Right kidney (tissue), 9 donors: ENCODE data around the gene DARS1.

ENCODE experiments used
- DNase-seq: peaks from one replicate; pipeline ENCODE4 v3.0.0-alpha.2; 2016
- long read RNA-seq, 8 donors: transcript quantifications; one replicate each; lab custom pipeline, GENCODE V29; 2026

The DARS1 gene
- long read RNA-seq, donor 1, transcript DARS-209 (3 exons, 892 nt), result minor isoform, 16 of 82 reads
- long read RNA-seq, donor 1, transcript DARS-201 (16 exons, 2,361 nt), result major isoform, 60 of 82 reads
- long read RNA-seq, donor 1, partial matches to known transcripts, result 6 of 82 reads
- long read RNA-seq, donor 1, other reads (novel, unspliced or antisense), result 0 of 82 reads
- long read RNA-seq, donor 2, transcript DARS-201 (16 exons, 2,361 nt), result major isoform, 27 of 58 reads
- long read RNA-seq, donor 2, partial matches to known transcripts, result 26 of 58 reads
- long read RNA-seq, donor 2, other reads (novel, unspliced or antisense), result 0 of 58 reads
- long read RNA-seq, donor 3, transcript DARS-201 (16 exons, 2,361 nt), result major isoform, 24 of 26 reads
- long read RNA-seq, donor 3, partial matches to known transcripts, result 0 of 26 reads
- long read RNA-seq, donor 3, other reads (novel, unspliced or antisense), result 0 of 26 reads
- long read RNA-seq, donor 4, transcript DARS-209 (3 exons, 892 nt), result minor isoform, 9 of 93 reads
- long read RNA-seq, donor 4, transcript DARS-201 (16 exons, 2,361 nt), result major isoform, 32 of 93 reads
- long read RNA-seq, donor 4, partial matches to known transcripts, result 49 of 93 reads
- long read RNA-seq, donor 4, other reads (novel, unspliced or antisense), result 0 of 93 reads
- long read RNA-seq, donor 5, transcript DARS-209 (3 exons, 892 nt), result minor isoform, 6 of 77 reads
- long read RNA-seq, donor 5, transcript DARS-201 (16 exons, 2,361 nt), result major isoform, 49 of 77 reads
- long read RNA-seq, donor 5, partial matches to known transcripts, result 19 of 77 reads
- long read RNA-seq, donor 5, other reads (novel, unspliced or antisense), result 0 of 77 reads
- long read RNA-seq, donor 6, transcript DARS-201 (16 exons, 2,361 nt), result major isoform, 31 of 50 reads
- long read RNA-seq, donor 6, partial matches to known transcripts, result 13 of 50 reads
- long read RNA-seq, donor 6, other reads (novel, unspliced or antisense), result 0 of 50 reads
- long read RNA-seq, donor 7, transcript DARS-201 (16 exons, 2,361 nt), result major isoform, 42 of 86 reads
- long read RNA-seq, donor 7, transcript DARS-203 (5 exons, 717 nt), result minor isoform, 6 of 86 reads
- long read RNA-seq, donor 7, transcript DARS-209 (3 exons, 892 nt), result minor isoform, 7 of 86 reads
- long read RNA-seq, donor 7, partial matches to known transcripts, result 30 of 86 reads
- long read RNA-seq, donor 7, other reads (novel, unspliced or antisense), result 0 of 86 reads
- long read RNA-seq, donor 8, transcript DARS-209 (3 exons, 892 nt), result minor isoform, 6 of 63 reads
- long read RNA-seq, donor 8, transcript DARS-201 (16 exons, 2,361 nt), result major isoform, 36 of 63 reads
- long read RNA-seq, donor 8, partial matches to known transcripts, result 20 of 63 reads
- long read RNA-seq, donor 8, other reads (novel, unspliced or antisense), result 0 of 63 reads

DNA sequence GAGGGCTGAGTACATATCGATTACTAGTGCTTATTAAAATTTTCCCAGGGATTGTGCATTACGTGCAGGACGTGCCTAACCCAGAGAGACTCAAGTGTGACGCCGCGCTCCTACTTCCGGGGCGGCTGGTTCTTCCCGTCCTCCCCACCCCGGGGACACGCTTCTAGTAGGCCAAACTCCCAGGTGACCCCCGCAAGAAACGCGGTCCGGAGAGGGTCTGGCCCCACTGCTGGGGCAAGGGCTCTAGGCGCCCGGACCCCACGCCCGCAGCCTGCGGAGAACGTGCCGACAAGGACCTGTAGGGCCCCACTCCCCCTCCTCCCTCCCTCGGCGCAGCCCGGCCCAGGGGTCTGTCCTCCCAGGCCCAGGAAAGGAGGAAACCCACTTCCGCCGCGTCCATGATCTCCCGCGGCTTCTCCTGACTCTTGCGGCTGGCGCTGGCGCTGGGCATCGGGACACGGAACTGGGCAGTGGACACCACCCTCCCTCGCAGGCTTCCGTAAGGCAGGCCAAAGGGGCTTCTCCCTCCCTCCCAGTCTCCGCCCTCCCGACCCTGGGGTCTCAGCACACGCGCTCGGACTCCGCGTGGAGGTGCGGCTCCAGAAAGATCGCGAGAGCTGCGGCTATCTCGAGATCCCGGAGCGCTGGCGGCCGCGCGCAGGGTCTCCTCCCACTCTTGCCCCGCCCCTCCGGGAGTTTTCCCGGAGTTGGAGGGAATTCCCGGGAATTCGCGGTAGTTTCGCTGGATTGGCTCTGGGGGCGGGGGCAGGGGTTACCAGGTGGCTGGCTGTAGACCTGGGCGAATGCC, at the start of gene DARS1:
Gene DARS1, minus strand, starts transcription at position 609 of the 808 bp plus-strand sequence. Its CDS starts 158 bp downstream, at position 451.
- peak; percentile 96 for DNase-seq

DNA sequence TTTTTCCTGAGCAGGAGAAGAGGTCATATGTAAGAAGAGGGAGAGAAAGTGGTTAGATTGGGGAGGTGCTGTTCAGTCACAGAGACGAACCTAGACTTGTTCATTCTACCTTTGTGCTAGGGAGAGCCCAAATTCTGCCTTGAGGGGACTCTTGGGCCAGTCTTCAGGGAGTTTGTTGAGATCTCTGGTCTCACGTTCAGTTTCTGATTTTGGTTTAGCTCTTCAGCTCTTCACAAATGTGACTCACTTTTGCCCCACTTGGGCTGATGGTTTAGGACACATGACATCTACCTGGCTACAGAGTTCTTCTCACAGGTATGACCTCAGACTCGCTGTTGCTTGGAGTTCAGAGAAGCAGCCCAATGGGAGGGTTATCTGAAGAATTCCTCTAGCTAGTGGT, 49.2 kb upstream of the DARS1 start:
- DNase-seq, result no peak

DNA sequence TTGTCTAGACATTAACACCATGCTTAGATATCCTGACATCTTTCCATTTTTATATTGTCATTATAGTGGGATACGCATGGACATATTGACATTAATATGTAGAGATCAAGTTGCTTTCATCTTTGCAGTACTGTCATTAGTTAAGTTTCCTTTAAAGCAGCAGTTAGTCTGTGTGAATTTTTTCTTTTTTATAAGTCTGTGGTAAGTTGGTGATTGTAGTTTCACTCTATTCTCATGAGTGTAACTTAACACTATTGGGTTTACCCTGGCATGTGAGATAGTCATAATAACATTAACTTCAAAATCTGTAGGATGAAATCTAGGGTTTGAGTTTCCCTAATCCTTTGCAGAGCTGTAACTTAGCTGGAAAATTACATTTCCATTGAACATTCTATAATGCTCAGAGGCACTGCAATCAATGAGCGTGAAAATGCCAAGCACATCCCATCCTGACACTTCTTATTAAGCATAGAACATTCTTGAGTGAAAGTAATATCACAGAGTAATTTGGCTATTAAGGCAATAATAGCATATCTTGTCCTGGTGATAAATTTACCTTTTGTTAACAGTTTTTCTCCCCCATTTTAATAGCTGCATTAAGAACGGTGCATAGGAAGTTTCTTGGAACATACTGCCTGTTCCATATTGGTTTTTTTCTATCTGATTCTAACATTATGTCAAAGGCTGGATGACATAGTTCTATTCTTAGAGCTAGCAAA, 47.5 kb upstream of the DARS1 start:
- DNase-seq, result no peak

DNA sequence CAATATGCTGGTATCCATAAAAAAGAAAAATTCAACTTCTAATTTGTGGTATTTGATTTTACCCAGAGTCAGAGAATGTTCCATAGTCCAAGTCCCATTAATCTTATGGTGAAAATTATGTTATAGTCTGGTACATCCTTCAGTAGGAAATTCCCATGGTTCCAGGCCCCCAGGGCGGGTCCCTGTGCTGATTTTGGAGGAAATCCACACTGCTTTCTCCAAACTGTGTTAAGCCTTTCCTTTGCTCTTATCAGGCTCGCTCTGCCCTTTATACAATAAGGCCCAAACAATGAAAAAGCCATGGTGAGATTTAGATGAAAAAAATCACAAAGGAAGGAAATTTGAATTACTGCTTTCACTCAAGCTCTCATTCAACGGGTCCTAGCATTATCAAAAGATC, 46.8 kb upstream of the DARS1 start:
- no peak for DNase-seq

DNA sequence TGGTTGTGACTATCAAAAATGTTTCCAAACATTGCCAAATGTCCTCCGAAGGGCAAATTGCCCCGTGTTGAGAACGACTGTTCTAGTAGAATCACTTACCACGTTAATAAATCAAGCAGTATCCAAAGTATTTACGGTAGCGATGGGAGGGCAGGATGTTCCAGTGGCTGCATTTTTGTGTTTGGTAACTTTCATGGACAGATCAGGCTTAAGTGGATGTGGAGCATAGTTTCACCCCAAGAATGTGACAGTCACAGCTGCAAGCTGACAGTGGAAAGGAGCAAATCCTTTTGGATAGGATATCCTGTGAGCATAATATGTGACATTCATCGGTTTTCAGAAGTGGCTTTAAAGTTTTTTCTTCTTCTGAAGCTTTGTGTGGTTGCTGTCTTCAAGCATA, 46.3 kb upstream of the DARS1 start:
- no peak for DNase-seq

DNA sequence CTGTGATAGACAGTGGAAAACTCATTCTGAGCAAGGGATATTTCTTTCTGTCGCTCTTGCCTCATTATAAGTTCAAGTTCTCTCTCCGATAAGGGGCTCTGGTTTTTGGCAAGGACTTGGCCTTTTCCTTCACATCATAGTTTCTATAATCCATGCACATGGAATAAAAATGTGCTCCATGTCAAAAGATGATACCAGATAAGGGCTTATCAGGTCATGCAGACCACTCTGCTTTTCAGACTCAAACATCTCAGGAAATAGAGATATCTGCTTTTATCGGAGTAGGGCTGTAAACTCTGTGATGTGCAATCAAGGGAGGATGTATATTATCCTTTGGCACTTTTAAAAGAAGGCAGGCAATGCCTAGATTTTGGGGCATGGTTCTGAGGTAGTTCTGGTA, 45.0 kb upstream of the DARS1 start:
- no peak for DNase-seq

DNA sequence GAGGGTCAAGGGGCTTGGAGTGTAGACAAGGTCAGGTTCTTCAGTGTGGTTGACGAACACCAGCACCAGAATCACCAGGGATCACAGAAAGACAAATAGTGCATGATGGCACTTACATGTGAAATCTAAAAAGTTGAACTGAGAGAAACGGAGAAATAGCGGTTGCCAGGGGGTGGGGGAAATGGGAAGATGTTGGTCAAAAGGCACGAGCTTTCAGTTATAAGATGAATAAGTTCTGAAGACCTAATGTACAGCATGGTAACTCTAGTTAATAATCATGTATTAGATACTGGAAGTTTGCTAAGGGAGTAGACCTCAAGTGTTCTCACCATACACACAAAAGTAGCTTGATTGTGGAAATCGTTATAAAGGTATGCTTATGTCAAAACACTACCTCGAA, 43.7 kb upstream of the DARS1 start:
- DNase-seq, result no peak

DNA sequence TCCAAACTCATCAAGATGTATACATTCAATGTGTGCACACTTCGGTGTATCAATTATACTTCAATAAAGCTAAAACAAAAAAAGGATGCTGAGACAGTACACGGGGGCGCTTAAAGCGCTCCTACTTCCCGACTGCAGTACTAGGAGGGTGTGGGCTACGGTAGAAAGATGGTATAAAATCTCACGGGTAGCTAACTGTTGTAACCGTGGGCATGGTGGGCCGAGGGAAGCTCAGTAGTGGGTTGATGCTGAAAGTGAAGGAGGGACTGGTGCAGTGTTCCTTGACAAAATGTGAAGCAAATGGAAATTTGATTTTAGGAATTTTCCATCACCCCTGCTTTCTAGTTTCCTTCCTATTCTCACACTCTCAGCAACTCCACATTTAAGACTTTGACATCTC, 42.6 kb upstream of the DARS1 start:
- no peak for DNase-seq

DNA sequence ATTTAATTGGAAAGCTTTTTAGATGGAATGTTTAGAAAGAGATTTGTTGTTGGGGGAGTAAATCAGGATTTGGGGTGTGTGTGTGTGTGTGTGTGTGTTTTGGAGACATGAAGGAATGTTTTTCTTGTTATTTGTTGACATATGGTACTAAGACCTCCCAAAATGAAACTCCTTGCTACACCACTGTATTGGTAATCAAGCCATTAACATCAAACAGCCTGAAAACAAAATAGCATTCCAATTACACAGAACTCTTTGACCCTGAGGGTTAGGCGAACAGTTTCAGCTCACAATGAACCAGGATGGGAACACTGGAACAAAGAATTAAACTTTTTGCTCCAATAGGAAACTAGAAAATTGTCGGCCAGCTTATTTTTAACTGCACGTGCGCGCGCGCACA, 41.7 kb upstream of the DARS1 start:
- DNase-seq, result peak; percentile 25

DNA sequence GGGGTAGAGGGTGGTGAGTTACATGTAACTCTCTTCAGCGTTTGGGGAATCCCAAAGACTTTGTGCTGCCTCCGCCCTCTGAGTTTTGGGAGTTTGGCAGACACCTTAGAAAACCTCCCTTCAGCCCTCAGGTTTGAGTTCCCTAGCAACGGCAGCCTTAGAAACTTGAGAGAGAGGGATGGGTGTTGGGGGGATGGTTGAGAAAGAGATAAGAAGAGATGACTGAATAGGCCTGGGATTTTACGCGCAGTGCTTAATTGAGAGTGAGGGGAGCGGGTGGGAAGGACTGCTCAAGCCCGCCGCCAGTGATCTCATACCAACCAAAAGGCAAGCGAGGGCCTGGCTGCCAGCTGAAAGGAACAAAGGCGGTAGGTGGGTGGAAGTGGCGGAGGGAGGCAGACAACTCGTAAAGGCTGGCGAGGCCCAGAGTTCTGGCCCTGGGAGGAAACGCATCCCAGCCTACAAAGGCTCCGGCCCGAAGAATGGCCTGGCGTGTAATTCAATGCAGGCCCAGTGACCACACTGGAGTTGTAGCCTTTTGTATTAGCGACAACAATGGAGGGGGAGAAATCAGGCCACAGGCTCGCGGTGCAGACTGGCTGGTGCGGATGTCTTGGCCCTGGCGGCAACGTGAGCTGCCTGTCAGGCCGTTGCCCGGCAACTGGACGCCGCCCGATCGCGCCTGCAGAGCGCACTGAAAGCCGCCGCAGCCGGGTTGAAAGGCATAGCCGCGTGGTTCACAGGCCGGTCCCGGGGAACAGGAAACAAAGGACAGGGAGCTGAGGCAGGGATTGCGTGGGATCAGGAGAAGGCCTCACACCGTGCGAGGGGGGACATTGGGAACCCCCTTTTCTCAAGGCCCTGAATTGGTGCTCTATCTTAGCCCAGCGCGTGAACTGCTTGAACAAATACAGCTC, 39.9 kb upstream of the DARS1 start:
- peak; percentile 83 for DNase-seq

DNA sequence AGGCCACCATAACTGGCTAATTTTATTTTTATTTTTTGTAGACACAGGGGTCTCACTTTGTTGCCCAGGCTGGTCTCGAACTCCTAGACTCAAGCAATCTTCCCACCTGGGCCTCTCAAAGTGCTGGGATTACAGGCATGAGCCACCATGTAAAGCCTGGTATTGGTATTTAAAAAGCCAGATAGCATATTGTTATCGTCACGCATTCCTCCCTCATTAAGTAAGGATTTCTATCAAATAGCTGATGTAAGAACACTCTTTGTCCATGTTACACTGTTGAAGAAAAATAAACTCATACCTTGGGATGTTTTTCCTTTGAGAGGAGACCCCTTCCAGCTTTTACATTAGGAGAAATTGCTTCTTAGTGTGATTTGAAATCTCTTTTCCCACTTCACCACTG, 39.2 kb upstream of the DARS1 start:
- DNase-seq, result no peak

DNA sequence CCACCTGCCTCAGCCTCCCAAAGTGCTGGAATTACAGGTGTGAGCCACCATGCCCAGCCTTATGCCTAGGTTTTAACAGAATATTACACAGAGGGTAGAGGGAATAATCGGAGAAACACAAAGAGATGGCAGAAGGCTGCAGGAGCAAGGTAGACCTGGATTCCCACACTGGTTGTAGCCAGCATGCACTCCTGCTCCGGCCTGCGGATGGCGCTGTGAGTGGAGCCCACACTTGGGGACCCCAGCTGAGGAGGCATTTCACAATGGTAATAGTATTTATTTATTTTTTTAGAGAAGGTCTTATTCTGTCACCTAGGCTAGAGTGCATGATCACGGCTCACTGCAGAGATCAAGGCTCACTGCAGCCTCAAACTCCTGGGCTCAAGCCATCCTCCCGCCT, 38.8 kb upstream of the DARS1 start:
- DNase-seq, result no peak

DNA sequence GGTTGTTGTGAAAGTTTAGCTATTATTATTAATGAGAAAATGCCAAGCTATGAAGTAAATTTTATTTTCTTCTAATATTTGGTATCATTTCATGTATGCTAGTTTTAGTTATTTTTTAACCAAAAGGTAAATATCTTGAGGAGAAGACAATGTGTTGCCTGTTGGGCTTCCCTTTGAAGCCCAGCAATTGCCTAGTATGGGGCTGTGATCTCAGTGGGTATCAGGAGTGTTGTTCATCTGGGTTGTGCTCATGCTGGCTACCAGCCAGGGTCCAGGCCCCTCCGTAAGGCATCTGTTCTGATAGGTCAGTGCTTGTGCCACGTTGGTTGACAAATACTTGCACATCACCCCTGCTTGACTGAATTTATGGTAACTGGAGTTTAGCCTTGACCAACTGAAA, 38.0 kb upstream of the DARS1 start:
- DNase-seq, result no peak

DNA sequence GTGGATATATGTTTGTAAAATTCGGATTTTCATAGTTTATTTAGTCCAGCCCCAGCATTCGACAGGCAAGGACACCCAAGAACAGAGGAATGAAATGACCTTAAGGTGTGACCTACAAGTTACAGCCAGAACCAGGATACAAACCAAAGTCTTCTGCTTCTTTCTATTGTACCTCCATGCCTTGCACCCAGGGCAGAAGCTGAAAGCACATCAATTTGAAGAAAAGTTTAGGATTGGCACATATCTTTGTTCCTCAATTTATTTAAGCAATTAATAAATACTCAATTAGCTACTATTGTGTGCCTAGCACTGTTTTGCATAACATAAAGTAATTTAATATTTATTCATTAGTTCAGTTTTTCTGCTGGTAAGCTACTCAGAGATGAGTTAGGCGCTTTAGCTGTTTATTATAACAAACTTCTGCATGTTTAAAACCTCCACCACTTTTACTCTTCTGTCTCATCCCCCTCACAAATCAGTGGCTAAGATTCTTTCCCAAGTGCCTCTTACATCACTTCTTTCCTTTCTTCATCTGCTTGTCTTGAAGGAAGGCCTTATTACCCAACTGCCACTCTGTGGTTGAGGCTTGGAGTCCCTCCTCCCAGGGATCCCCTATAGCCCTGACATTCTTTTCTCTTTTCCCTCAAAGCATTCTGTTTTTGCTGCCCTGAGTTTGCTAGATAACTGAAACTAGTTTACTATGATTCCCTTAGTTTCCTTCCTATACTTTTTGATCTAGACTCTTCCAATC, 37.1 kb upstream of the DARS1 start:
- no peak for DNase-seq

DNA sequence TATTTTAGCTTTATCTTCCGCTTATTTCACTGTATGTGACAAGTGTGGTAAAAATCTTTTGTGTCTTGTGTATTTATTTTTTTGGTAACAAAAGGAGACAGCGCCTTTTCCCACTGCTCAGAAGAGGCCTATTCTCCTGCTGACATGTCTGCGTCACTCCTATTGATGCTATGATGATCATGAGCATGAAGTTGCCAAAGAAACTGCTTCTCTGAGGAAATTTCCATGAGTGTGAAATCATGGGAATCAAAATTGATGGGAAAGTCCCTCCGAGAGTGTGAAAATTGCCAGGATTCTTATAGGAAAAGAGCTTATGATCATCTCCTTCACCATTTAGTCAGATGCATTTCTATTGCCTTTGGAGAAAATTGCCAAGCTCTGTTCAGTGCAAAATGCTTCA, 36.5 kb upstream of the DARS1 start:
- no peak for DNase-seq

DNA sequence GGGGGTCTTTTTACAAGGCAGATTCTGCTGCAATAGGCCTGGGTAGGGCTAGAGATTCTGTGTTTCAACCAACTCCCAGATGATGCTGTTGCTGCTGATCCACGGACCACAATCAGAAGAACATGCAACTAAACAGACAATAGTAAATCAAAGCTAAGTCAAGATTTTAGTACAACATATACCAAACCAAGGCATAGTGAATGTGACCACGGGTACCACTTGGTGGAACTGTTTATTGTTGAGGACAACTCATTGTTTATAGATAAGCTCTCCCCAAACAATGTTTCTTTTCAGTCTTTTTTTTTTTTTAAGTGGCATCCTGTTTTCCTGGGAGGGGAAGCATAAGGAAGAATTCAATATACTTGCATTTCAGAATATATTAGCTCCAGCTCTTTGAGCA, 36.0 kb upstream of the DARS1 start:
- no peak for DNase-seq

DNA sequence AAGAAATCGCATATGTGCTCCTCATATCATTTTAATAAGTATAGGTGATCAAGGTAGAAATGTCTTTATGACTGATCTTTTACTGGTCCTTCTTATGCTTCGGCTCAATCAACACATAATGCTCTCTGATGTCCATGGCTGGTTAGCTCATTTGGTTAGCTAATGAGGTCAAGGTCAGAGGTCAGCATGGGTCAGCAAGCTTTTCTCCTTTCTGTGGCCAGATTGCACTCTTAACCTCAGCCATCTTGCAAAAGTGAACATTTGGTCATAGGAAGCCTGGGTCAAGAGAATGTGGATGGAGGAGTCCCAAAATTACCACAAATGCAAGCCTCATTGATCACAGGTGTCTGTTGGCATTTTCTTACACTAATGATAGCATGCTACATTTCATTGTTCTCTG, 35.4 kb upstream of the DARS1 start:
- no peak for DNase-seq

DNA sequence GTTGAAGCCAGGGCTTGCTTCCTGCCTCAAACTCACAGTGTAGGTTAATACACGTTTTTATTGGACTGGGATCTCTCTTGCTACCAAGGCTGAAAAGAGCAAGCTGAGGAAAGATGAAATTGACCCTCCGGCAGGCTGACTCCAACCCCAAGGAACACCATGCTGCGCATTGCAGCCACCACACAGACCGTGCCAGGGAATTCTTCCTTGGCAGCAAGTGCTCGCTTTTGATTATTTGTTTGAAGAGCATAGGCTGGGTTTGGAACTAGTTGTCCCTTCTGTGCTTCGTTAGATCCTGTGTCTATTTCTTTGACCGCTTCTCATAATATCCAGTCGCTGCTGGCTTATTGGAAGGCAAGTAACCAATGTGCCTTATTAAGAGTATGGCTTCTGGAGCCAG, 34.4 kb upstream of the DARS1 start:
- DNase-seq, result no peak

DNA sequence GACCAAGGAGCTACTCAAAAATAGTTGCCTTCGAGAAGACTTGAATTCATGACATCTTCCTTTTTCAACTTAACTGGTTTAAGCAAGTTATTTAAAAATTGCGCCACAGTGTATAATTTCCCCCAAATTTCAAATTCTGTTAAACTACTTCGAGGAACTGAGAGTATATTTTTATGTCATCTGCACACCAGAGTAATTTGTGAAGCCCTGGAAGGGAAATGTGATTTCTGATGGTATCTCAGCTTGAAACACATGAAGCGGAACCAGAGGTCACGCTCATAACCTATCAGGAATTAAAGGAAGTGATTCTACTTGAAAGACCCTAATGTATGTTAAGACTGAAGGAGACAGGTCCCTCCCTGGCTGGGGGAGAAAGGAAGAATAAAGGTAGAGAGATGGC, 33.9 kb upstream of the DARS1 start:
- DNase-seq, result peak; percentile 15
